A673 (cell line): ENCODE results near the gene DENND1A.

ENCODE experiments used
- EZH2 ChIP-seq: fragments of 200-600 bp; sonication (generic); IDR thresholded peaks from 2 replicates; pipeline ENCODE4 v1.6.1; 2017; ENCODE audit warnings: borderline replicate concordance, low read depth, mild to moderate bottlenecking, mixed read lengths, antibody characterized with exemption, low read length; ENCODE audit not compliant: poor library complexity, severe bottlenecking
- TF ChIP-seq, protein P1 (sequence below): fragments of 300-800, 200-600 bp; sonication (generic); conservative IDR thresholded peaks from 2 replicates; pipeline ENCODE4 v1.5.1; 2017; ENCODE audit warnings: low read depth, mild to moderate bottlenecking, antibody characterized with exemption, low read length, moderate library complexity, mixed read lengths

DNA sequence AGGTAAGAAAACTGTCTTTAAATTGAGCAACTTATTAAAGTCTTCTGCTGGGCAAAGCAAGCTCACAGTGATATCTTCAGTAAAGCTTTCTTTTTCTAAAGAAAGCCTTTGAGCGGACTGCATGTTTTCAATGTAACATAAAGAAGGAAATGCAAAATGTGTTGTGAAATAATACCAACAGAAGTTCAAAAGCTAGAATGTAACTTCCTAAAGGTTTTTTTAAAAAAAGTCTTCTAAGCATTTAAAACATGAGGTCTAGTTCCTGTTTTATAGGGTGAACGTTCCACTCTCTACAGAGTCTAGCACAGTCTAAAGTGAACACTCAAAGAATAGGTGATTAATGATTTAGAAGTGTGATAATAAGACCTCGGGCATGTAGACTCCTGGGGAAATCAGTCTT lies 62.9 kb downstream of the DENND1A start:
- TF ChIP-seq, protein P1, sequence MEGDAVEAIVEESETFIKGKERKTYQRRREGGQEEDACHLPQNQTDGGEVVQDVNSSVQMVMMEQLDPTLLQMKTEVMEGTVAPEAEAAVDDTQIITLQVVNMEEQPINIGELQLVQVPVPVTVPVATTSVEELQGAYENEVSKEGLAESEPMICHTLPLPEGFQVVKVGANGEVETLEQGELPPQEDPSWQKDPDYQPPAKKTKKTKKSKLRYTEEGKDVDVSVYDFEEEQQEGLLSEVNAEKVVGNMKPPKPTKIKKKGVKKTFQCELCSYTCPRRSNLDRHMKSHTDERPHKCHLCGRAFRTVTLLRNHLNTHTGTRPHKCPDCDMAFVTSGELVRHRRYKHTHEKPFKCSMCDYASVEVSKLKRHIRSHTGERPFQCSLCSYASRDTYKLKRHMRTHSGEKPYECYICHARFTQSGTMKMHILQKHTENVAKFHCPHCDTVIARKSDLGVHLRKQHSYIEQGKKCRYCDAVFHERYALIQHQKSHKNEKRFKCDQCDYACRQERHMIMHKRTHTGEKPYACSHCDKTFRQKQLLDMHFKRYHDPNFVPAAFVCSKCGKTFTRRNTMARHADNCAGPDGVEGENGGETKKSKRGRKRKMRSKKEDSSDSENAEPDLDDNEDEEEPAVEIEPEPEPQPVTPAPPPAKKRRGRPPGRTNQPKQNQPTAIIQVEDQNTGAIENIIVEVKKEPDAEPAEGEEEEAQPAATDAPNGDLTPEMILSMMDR = no peak
- TF ChIP-seq EZH2 = no peak
